ENCODE results near the gene AKAP10.

DNA sequence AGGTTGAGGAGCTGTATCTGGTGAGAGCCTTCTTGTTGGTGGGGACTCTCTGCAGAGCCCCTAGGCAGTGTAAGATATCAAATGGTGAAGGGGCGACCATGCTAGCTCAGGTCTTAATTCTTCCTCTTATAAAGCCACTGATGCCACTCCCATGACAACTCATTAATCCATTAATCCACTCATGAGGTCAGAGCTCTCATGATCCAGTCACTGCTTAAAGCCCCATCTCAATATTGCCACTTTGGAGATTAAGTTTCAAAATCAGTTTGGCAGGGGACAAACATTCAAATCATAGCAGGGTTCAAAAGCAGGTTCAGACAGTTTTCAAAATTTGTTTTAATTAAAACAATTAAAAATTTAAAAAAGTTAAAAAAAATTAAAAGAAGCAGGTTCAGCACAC is 18.5 kb upstream of the AKAP10 start:
- TF ChIP-seq, protein P1, sequence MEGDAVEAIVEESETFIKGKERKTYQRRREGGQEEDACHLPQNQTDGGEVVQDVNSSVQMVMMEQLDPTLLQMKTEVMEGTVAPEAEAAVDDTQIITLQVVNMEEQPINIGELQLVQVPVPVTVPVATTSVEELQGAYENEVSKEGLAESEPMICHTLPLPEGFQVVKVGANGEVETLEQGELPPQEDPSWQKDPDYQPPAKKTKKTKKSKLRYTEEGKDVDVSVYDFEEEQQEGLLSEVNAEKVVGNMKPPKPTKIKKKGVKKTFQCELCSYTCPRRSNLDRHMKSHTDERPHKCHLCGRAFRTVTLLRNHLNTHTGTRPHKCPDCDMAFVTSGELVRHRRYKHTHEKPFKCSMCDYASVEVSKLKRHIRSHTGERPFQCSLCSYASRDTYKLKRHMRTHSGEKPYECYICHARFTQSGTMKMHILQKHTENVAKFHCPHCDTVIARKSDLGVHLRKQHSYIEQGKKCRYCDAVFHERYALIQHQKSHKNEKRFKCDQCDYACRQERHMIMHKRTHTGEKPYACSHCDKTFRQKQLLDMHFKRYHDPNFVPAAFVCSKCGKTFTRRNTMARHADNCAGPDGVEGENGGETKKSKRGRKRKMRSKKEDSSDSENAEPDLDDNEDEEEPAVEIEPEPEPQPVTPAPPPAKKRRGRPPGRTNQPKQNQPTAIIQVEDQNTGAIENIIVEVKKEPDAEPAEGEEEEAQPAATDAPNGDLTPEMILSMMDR (IDR thresholded peaks at IDR 0.05; ENCODE audit: low read length) = no peak
- TF ChIP-seq EZH2phosphoT487 (IDR thresholded peaks at IDR 0.05; ENCODE audit: low read length) (no peak), EZH2 (optimal IDR thresholded peaks at IDR 0.05; ENCODE audit: low read depth, low read length) (no peak)

Data from MM.1S (cell line).